Upper lobe of right lung (tissue), 1 donor: ENCODE data around the gene STMN1. TPM values are rescaled to one million over a fixed set of nuclear protein-coding genes. Genes with fewer than 3 reads are reported as not detected.

Source experiments
- ATAC-seq: fragments of 200-7000 bp; cut with Tn5 transposase; one replicate; pipeline ENCODE4 v1.9.1; 2020; ENCODE audit warnings: mild to moderate bottlenecking, moderate library complexity
- DNase-seq: peaks from one replicate; pipeline ENCODE4 v3.0.0-alpha.2; 2020
- H3K27ac ChIP-seq: fragments of 200-600 bp; one replicate; pipeline ENCODE4 v1.8.0; 2022
- H3K27me3 ChIP-seq: fragments of 200-600 bp; one replicate; pipeline ENCODE4 v1.8.0; 2022; ENCODE audit warnings: mild to moderate bottlenecking
- H3K36me3 ChIP-seq: fragments of 200-600 bp; one replicate; pipeline ENCODE4 v1.8.0; 2022
- H3K4me1 ChIP-seq: fragments of 200-600 bp; one replicate; pipeline ENCODE4 v1.8.0; 2022
- H3K4me3 ChIP-seq: fragments of 200-600 bp; one replicate; pipeline ENCODE4 v1.8.0; 2022; ENCODE audit warnings: mild to moderate bottlenecking
- H3K9me3 ChIP-seq: fragments of 200-600 bp; one replicate; pipeline ENCODE4 v1.8.0; 2022
- intact Hi-C: fragments of 100-400 bp; cut with DNase I; formaldehyde crosslinking; loops from one replicate; pipeline ENCODE4 v1.11.0; 2022
- total RNA-seq: library from RNA; stranded (reverse); fragmentation: NEBNext Ultra II Directional; extraction: Animal tissue kit (Norgen Biotek cat#: 25700); gene quantifications from one replicate; pipeline ENCODE4 v1.2.1, GENCODE V29; 2021
- TF ChIP-seq, protein P1 (sequence below): fragments of 200-600 bp; IDR thresholded peaks from one replicate; pipeline ENCODE4 v1.8.0; 2022; ENCODE audit warnings: antibody characterized with exemption
- donor health status: DM: no; HTN: yes; CAD: no; lungs with severe emphysema.

Gene STMN1
- total RNA-seq, 1 donor from 2014 or later = 42.5 TPM

GRCh38 chr1:25864434-25864833 is 41.8 kb downstream of the STMN1 start:
- no peak overlapping the region for H3K27ac ChIP-seq
- no peaks in the 10 kb centered on the region for H3K27me3 ChIP-seq
- no peak for DNase-seq
- no peak for ATAC-seq
- intact Hi-C loops = no loop called here
- H3K4me1 ChIP-seq = no peaks in the 10 kb centered on the region
- TF ChIP-seq, protein P1, sequence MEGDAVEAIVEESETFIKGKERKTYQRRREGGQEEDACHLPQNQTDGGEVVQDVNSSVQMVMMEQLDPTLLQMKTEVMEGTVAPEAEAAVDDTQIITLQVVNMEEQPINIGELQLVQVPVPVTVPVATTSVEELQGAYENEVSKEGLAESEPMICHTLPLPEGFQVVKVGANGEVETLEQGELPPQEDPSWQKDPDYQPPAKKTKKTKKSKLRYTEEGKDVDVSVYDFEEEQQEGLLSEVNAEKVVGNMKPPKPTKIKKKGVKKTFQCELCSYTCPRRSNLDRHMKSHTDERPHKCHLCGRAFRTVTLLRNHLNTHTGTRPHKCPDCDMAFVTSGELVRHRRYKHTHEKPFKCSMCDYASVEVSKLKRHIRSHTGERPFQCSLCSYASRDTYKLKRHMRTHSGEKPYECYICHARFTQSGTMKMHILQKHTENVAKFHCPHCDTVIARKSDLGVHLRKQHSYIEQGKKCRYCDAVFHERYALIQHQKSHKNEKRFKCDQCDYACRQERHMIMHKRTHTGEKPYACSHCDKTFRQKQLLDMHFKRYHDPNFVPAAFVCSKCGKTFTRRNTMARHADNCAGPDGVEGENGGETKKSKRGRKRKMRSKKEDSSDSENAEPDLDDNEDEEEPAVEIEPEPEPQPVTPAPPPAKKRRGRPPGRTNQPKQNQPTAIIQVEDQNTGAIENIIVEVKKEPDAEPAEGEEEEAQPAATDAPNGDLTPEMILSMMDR = no peak
- no peaks in the 10 kb centered on the region for H3K36me3 ChIP-seq
- no peaks in the 10 kb centered on the region for H3K9me3 ChIP-seq
- no peak overlapping the region for H3K4me3 ChIP-seq

- intact Hi-C loops = no loop called here
- Histone ChIP-seq H3K27ac (no peak overlapping the region), H3K4me1 (peaks cover 5% of the 10 kb centered on the region), H3K4me3 (no peak overlapping the region), H3K9me3 (no peaks in the 10 kb centered on the region), H3K27me3 (no peaks in the 10 kb centered on the region), H3K36me3 (no peaks in the 10 kb centered on the region)
- TF ChIP-seq, protein P1 = no peak
- DNase-seq = no peak
- ATAC-seq = no peak
These were observed 42.5 kb downstream of the STMN1 start for GRCh38 chr1:25863486-25864262.

GRCh38 chr1:25862785-25863485 is 43.3 kb downstream of the STMN1 start:
- no peaks in the 10 kb centered on the region for H3K27me3 ChIP-seq
- peaks cover 5% of the 10 kb centered on the region for H3K4me1 ChIP-seq
- no peak overlapping the region for H3K4me3 ChIP-seq
- H3K9me3 ChIP-seq = no peaks in the 10 kb centered on the region
- intact Hi-C loops = no loop called here
- no peaks in the 10 kb centered on the region for H3K36me3 ChIP-seq
- TF ChIP-seq, protein P1 = no peak
- no peak for DNase-seq
- H3K27ac ChIP-seq = no peak overlapping the region
- no peak for ATAC-seq

DNA sequence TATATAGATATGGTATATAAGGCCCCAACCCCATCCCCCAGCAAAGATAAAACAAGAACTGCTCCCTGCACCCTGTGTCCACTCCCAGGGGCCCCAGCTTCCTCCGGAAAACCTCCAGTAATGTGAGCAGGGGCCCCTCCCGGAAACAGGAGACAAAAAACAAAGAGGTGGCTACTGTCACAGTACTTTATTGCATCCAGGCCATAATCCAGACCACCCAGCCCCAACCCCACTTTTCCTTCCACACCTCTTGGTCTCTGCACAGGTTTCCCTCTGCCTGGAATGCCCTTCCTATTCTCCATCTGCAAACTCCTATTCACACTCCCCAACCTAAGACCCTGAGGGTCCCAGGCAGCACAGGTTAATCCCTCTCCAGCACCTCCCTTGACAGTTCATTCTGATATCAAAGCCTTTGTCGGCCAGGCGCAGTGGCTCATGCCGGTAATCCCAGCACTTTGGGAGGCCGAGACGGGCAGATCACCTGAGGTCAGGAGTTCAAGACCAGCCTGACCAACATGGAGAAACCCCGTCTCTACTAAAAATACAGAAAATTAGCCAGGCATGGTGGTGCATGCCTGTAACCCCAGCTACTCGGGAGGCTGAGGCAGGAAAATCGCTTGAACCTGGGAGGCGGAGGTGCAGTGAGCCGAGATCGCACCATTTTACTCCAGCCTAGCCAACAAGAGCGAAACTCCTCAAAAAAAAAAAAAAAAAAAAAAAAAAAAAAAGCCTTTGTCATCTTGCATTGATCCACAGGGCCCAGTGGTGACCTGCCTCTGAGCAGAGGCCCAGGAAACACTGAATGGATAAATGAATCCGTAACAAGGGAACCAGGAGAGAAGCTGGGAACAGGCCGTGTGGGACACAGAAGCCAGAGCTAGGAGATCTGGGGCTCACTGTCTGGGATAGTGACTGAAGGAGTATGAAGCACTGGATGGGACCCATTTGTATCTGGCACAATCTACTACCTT is 44.6 kb downstream of the STMN1 start:
- no peak overlapping the region for H3K27ac ChIP-seq
- peaks cover 5% of the 10 kb centered on the region for H3K4me1 ChIP-seq
- TF ChIP-seq, protein P1 = no peak
- H3K4me3 ChIP-seq = no peak overlapping the region
- no peak for ATAC-seq
- intact Hi-C loops = no loop called here
- H3K9me3 ChIP-seq = no peaks in the 10 kb centered on the region
- no peak for DNase-seq
- H3K36me3 ChIP-seq = no peaks in the 10 kb centered on the region
- H3K27me3 ChIP-seq = no peaks in the 10 kb centered on the region

GRCh38 chr1:25858906-25859789 is 47.1 kb downstream of the STMN1 start, which contains the start of gene AUNIP:
Gene AUNIP (minus strand): TSS chr1:25859457. CDS start chr1:25859357, 100 bp downstream.
- H3K36me3 ChIP-seq = no peaks in the 10 kb centered on the region
- TF ChIP-seq, protein P1 = no peak
- peak within 1 kb of the TSS; percentile 85 for H3K27ac ChIP-seq
- peak within 1 kb of the TSS; percentile 64 for H3K4me3 ChIP-seq
- no peaks in the 10 kb centered on the region for H3K27me3 ChIP-seq
- DNase-seq (peak; percentile 95), ATAC-seq (peak; percentile 99)
- intact Hi-C loops = no loop called here
- H3K9me3 ChIP-seq = no peaks in the 10 kb centered on the region
- H3K4me1 ChIP-seq = peaks cover 5% of the 10 kb centered on the region
